ENCODE results near the gene DCTN1.
"Not testable (repeated sequence)": the region's sequence is repeated elsewhere in the genome, so short reads cannot be mapped to it uniquely, and the experiment has no call there.

DCTN1 gene

GRCh38 chr2:74368499-74368898 is 11.6 kb downstream of the DCTN1 start:
- no peak for DNase-seq

DNA sequence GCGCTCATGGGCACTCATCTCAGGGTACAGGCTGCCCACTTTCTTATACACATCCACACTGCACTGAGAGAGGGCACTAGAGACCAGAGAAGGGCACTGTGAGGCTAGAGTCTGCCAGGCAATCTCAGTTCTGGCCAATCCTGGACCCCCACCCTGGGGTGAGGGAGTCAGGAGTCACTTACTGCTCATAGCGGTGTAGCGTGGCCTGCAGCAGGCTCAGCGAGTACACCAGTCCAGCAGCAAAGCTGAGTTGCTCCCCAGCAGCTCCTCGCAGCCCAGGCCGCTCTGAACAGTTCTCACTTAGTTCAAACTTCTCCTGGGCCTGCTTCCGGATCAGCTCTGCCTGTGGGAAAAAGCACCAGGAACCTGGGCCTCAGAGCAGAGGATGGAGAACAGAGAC is 12.3 kb downstream of the DCTN1 start:
- DNase-seq = no peak

- no peak for DNase-seq
These were observed 14.1 kb downstream of the DCTN1 start for GRCh38 chr2:74366036-74366435.

DNA sequence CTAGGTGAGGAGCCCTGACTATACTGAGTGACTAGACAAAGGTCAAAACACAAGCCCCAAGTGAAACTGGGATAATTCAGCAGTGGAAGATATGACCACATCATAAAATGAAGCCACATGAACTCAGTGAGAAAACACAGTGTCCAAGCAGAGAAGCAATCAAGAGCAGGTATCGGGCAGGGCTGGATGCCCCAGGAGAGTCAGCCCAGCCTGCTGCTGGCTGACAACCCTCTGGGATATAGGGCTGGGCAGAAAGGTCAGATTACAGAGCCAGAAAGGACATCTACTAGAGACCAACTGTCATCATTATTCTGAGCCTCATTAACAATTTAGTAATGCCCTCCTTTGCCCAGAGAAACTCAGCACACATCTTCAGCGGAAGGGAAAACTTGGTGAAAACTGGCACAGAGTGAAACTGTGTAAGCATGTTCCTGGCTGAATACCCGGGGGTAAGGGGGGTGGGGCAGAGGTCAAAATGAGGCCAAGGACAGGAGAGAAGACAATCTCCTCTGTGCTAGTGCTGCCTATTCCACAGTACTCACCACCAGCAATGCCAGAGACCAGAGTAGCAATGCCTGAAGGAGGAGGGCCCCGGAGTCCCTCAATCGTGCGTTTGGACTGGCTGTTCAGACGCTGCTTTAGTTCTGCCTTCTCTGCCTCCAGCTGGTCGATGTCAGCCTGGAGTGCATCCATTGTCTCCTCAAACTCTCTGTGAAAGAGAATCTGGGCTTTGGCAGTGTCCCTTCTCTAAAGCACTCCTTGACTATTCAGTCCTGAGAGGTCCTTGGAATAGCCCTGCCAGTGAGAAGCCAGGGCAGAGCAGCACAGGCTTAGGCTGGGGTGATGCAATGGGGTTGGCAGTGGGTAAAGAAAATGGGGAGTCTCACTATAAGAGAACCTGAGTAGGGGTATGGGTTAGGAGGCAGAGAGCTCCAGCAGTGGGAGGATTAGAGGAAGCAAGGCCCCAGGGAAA is 15.3 kb downstream of the DCTN1 start:
- no peak for DNase-seq

- DNase-seq = no peak
These were observed 18.8 kb downstream of the DCTN1 start for GRCh38 chr2:74361327-74361726.

DNA sequence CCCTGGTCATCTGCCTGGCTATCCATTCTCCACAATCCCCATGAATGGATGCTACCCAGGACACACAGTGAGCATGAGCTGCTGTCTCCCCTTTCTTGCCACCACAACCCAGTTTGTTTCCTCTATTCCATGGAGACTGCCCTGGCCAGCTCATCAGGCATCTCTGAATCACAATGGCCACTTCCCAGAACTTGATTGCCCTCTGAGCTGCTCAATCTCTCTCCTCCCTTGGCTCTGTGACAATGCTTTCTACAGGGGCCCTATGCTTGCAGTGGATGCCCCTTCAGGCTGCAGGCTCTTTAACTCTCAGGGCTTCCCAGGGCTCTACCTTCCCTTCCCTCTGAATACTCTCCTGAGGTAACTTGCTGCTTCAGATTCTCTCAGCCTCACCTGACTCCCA is 22.5 kb downstream of the DCTN1 start:
- no peak for DNase-seq

- DNase-seq = no peak
These were observed 30.2 kb downstream of the DCTN1 start for GRCh38 chr2:74349889-74350288.

DNA sequence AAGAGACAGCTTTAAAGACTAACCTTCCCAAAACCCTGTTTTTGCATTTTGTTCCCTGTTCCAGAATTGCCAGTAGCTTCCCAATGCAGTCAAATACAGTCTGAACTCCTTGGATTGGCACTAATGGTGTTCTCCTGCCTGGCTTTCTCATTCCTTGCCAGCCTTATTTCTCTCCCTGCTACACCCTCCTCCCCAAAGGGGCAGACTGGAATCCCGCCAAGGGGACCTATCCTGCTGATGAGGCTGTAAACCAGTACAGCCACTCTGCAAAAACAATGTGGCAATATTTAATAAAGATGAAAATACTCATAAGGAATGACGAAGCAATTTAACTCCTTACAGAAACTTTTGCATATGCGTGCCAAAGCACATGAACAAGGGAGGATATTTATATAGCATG is 32.4 kb downstream of the DCTN1 start:
- no peak for DNase-seq

DNA sequence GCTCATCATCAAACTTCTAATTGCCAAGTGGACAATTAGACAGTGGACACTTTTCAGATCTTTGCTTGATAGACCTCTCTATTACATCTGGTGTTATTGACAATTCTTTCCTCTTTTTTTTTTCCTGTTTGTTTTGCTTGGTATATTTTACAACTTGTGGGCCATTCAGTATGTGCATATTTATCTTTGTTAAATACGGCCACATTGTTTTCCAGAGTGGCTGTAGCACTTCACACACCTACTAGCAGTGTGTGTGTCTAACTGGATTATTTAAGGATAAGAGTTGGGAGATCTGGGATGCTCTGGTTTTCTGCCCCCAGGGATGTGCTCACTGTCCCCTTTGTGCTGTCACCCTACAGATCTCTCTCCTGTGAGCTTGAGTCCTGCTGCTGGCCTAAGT is 32.8 kb downstream of the DCTN1 start:
- DNase-seq = no peak

DNA sequence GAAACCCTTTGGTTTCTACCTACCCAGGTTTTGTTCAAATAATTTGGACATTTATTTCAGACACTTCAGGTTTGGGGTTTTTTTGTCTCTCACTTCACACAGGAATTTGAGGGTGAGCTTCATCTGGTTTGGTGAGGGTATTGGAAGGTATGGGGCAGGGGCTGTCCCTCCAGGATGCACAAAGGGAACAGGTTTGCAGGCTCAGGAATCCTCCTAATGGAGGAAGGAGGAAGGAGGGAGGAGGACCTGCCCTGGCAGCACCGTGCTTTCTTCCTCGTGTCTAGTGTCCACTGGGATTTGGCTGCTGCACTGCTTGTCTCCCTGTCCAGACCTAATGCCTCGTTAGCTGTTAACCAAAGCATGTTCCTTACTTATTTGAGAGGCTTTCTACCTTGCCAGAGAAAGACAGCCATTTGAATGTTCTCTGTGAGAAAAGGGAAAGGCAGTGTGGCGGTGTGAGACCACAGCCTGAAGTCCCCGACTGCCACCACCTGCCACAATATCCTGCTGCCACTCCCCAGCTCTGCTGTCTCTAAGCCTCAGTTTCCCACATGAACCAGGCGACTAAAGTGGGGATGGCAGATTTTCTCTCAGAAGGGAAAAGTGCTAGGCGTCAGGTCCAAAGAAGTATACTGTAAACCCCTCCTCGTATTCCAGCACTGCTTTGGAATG is 34.7 kb downstream of the DCTN1 start:
- no peak for DNase-seq

DNA sequence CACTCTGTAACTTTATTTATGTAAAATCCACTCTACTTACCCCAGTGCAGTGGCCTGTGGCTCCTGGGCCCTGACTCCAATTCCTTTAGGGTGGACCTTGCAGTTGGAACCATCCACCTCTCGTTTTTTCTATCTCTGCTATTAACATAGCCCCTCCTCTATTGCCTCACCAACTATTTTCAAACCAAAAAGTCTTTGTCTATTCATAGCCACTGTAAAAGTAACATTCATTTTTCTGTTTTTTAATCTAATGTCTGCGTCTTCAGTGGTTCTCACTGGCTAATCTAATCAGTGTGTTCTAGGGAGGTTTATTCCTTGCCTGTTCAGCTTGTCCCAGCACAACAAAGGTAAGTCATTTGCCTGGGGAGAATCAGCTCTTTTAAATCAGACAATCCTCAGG is 36.8 kb downstream of the DCTN1 start, which contains the start of gene SLC4A5:
Gene SLC4A5, minus strand, starts transcription at position 101 of the 400 bp plus-strand sequence. CDS start 28,393 bp downstream, outside the sequence.
- no peak for DNase-seq

DNA sequence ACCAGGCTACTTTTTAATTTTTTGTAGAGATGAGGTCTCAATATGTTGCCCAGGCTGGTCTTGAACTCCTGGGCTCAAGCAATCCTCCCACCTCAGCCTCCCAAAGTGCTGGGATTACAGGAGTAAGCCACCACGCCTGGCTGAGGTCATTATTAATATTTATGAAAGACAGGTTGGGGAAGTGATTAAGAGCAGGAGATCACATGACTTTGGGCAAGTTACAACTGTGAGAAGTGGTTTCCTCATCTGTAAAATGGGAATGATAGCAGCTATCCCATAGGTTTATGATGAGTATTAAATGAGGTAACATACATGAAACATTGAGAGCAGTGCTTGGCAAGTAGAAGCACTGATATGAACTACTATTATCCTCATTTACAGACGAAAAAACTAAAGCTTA is 43.9 kb downstream of the DCTN1 start:
- not testable (repeated sequence) for DNase-seq

GRCh38 chr2:74334931-74335333 is 45.2 kb downstream of the DCTN1 start:
- DNase-seq = peak; percentile 44

GRCh38 chr2:74333896-74334586 is 46.1 kb downstream of the DCTN1 start:
- DNase-seq = no peak

DNA sequence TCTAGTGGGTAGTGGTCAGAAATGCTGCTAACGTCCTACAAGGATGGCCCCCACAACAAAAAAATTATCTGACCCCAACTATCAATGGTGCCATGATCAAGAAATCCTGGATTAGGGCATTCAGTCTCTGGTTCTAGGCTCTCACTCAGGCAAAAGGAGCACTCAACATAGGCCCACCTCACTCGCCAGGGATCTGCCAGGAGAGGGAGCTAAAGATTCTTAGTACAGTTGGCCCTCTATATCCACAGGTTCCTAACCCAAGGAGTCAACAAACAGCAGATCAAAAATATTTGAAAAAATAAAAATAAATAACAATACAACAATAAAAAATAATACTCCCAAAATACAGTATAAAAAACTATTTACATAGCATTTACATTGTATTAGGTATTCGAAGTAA is 46.9 kb downstream of the DCTN1 start:
- DNase-seq = peak; percentile 7

DNA sequence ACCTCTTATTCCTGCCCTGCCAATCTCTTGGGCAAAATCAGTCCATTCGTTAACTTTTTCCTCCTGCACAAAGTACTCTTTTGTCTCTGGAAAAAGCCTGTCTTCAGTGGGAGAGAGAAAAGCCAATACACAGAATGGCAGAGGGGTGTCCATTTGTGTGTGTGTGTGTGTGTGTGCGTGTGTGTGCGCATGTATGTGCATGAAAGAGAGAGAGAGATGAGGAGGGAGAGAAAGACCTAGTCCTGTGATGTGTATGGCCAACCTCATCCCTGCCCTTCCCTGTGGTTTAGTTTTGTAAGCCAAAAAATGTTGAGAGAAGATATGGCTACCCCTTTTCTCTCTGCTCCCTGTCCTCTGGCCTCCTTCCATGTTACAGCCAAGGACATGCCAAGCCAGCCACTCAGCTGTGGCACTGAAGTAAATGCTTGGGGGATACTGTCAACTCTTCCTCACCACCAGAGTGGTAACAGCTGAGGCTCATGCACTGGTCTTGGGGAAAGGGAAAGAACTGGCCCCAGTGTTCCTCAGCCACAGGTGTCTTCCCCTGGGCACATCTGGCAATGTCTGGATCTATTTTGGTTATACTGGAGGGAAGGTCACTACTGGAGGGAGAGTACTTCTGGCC is 47.4 kb downstream of the DCTN1 start:
- no peak for DNase-seq

DNA sequence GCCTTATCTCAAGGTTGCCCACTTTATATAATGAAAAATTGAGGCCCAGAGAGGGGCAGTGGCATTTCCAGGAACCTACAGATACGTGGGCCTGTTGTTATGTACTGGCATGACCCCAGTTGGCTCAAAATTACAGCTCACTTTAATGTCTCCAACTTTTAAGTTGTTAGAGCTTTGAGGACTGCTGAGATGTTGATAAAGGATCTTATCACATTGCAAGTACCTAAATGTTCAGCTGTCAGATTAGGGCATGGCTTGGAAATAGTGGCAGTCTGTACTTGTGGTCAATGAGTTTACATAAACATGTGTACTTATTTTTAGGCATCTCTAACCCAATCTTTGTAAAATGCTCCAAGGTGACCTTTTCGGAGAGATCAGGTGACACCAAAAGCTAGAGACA is 51.5 kb downstream of the DCTN1 start:
- DNase-seq = no peak

DNA sequence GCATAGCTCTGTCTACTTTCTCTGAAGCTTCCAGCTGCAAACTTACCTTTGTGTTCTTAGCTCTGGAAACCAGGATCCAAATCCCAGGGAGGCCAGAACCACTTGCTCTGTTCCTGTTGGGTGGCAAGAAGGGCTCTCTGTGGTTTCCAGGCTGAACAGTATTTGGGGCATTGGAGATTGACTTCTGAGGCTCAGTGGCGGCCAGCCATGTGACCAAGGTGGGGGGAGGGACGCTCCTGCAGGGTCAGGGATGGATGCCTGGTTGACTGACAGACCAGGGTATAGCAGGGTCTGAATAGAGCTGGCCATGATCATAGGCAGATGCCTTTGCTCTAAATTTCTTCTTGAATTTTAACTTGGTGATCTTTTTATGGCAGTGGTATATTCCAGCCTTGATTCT is 52.0 kb downstream of the DCTN1 start:
- no peak for DNase-seq

DNA sequence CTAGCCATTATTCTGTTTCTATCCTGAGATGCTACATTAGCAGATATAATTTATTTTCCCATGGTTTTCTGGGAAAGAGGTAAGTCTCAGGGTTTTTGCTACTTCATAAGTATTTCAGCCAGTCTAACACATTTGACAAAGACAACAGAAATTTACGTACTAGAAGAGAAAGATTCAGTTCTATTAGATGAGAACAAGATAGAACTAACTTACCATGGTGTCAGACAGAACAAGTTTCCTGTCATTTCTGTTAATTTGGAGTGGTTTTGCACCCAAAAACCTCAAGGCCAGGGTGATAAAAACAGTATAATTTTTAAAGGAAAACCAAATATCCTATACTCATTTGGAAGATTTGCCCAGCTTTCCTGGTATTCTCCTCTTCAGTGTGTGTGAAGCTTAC is 52.5 kb downstream of the DCTN1 start:
- DNase-seq = no peak

DNA sequence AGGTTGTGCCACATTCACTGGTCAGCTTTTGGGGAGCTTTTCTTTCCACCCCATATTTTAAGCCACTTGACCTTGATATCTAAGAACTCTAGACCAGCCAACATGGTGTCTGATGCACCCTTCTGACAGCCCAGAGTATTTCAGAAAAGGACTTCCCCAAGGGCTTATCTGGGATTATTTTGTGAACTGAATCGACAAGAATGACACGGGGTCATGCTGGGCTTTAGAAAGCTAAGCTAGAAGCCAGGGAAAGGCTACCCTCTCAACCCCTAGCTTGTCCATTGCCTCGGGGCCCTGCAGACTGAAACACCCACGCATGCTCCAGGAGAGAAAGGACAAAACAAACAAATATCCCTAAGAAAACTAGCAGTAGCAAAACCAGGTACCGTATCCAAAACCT is 52.9 kb downstream of the DCTN1 start:
- no peak for DNase-seq

DNA sequence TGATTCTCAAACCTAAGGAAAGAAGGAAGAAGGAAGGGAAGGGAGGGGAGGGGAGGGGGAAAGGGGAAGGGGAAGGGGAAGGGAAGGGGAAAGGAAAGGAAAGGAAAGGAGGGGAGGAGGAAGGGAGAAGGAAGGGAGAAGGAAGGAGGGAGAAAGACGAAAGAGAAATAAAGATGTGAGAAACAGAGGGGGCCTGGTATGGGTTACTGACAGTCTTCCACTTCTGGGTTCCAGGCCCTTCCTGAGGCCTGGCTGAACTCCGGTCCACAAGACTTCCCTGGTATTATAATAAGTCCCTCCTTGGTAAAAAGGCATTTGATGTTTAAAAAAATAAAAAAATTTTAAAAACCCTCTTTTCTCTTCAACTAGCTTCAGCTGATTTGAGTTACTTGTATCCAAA is 54.3 kb downstream of the DCTN1 start:
- DNase-seq = no peak

GRCh38 chr2:74321737-74322136 is 58.4 kb downstream of the DCTN1 start:
- DNase-seq = no peak

DNA sequence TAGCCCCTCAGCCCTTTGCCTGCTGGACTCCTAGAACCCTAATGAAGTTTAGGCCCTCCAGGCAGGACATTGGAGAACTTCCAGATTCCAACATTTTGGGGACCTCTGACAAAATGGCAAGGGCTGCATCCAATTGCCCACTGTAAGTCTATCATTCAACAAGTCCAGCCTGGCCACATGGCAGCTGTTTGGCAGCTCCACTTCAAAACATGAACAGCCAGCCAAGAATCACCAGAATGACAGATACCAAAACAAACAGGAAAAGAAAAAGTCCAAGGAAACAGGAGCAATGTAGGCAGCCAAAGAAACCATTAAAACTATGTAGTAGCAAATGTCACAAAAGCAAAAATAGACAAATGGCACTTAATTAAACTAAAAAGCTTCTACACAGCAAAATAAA is 62.4 kb downstream of the DCTN1 start:
- peak; percentile 5 for DNase-seq
